HG02943 (cell line): ENCODE results near the gene QRFP.
"Not testable (repeated sequence)": the region's sequence is repeated elsewhere in the genome, so short reads cannot be mapped to it uniquely, and the experiment has no call there.

Experiments
- ATAC-seq: cut with Tn5 transposase; IDR thresholded peaks from one replicate; pipeline ENCODE4 v1.9.1; 2021; ENCODE audit warnings: mild to moderate bottlenecking, low read depth, moderate library complexity; ENCODE audit not compliant: unreplicated experiment

QRFP gene

DNA sequence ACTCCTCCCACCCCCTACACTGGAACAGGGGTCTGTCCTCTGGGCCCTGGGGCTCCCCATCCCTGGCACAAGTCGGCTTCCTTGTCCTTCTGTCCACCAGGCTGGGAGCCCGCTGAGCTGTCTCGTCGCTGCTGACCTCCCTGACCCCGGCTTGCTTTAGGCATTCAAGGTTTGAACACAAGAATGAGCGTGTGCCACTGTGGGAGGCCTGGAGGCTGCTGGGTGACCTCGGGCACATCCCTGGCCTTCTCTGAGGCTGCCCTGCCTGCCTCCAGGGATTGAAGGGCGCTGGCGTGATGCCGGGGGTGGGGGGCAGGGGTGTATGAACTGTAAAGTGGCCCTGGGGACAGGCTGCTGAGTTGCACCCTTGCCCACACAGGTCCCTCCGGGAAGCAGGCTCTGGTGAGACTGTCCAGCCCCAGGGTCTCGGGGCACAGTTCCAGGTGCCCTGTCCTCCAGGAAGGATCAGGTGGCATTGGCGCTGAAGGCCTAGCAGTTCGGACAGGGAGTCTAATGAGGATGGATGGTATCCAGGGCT, 24.2 kb upstream of the QRFP start:
- ATAC-seq: no peak

DNA sequence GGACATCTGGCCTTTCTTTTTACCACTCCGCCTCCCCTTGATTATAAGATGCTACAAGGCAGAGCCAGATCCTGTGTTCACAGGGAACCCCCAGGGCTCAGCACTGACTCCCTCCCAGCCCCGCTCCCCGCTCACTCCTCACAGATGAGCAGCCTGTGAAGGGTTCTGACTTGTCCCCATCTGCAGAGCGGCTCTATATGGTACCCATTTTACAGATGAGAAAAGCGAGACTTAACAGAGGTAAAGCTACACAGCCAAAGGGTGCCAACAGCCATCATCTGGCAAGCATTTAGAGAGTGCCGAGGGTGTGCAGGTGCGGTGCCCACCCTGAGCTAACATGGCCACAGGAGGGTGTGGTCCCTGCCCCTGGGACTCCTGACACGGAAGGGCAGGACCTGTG, 23.6 kb upstream of the QRFP start:
- no peak for ATAC-seq

DNA sequence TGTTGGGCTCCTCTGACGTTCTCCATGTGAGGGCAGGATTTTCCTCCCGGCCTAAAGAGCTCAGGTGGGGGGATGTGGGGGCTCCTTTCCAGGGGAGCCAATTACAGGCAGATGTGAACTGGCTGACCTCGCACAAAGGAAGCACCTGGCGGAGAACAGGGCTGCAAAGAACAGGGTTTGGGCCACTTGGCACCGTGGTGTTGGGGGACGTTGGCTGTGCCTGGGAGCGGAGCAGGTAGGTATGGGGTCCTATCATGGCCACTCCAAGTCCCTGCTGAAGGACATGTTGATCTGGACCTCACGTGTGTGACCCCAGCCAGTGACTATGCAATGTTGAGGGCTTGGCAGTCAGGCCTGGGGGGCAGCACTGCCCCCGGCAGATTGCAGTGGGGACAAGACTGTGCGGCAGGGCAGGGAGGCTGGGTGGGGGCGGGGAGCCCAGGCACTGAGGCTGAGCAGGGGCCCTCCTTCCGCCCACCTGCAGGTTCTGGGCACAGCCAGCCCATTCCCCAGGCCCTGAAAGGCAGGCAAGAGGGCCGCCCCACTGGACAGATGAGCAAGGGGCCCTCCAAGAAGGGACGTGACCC, 23.0 kb upstream of the QRFP start:
- no peak for ATAC-seq

DNA sequence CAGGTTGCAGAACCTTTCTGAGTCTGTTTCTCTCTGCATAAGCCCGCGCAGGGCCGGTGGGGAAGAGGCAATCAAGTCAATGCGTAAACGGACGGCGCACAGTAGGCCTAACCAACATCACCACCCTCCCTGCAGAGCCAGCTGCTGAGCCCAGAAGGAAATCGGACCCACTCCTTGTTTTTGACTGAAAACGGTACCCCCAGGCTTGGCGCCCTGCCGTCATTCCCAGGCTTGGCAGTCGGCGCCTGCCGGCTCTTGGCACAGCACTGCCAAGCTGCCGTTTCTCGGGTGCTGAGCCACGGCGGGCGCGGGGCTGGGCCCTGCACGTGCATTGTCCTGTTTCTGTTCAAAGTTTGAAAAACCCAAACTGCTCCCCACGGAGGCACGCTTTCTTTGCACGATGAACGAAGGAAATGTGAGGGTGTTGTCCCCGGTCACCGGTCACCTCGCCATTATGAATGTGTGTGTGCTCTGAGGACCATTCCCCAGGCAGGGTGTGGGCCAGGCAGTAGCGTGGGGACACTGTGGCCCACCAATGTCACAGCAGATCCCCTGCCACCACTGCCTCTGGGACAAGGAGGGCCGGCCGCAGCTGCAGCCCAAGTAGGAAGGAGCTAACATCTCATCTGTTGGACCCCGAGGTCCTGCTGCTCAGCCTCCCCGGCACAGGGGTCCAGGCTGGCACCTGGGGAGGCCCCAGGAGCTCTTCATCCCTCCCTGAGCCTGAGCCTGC, 22.4 kb upstream of the QRFP start:
- no peak for ATAC-seq

DNA sequence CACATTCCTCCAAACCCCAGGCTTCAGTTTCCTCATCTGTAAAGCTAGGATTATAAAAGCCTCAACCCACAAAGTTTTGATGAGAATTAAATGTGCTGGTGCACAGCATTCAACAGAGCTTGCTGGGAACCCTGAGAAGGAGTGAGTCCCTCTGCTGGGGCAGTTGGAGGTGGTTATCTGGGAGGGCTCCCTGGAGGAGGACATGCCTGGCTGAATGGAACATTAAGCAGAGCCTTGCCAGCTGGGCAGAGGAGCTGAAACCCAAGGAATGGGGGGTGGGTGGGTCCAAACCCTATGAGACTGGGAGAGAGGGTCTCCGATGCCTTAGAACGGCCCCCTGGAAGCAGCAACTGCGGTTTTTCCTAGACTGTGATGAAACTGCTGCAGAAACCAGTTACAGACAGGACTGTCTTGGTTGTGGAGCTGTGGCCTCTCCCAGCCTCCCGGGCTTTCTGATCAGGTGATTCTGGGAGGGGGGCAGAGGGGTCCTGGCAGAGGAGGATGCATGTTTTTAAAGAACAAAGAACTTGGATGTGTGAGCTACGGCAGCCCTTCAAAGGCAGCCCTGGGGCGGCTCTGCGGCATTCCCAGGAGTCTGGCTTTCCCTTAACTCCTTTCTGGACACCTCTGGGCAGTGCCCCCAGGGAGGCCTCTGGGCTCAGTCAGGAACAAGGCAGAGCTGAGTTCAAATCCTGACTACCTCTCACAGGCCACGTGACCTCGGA, 21.7 kb upstream of the QRFP start:
- ATAC-seq: no peak

DNA sequence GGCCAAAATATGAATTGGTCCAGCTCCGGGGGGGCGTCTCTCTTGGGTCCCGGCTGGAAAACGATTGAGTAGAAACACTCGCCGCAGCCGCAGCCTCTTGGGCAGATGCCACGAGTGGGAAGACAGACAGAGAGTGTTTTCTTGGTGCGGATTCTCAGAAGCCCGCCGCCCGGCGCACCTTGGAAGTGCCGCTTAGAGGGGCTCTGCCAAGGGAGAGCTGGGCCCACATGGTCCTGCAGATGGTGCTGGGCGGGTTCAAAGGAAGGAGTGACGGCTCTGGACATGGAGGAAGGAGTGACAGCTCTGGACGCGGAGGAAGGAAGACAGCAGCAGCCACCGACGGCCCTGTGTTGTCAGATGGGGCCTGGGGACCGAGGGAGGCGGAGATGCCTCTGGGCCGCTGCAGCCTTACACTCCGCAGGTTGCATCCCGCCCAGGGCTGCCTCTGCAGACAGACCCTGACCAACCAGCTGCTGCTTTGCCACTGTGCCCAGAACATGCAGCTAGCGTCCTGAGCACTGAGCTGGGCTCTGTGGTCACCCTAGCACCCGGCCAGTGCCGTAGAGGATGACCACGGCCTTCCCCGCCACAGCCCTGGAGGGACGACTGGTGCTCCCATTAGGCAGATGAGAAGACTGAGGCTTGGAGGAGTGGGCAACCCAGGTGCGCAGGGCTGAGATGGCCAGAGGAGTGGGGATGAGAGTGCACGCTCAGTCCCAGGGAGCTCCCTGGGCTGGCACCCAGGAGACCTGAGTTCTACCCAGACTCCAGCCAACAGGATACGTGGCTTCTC, 20.8 kb upstream of the QRFP start:
- no peak for ATAC-seq

DNA sequence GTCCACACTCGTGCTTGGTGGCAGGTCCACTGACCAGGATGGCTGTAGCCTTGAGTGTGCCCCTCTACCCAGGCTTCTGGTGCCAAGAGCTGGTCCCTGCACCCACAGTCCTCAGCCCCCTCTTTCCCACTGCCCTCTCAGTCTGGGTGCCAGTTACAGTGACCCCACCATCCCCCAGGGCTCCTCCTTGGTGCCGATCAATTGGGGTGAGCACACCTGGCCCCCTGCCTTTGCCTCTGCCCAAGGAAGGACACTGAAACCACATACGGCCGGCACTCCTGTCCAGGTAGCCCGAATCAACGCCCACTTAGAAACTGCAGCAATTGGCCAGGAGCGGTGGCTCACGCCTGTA, 18.5 kb upstream of the QRFP start:
- ATAC-seq: no peak

DNA sequence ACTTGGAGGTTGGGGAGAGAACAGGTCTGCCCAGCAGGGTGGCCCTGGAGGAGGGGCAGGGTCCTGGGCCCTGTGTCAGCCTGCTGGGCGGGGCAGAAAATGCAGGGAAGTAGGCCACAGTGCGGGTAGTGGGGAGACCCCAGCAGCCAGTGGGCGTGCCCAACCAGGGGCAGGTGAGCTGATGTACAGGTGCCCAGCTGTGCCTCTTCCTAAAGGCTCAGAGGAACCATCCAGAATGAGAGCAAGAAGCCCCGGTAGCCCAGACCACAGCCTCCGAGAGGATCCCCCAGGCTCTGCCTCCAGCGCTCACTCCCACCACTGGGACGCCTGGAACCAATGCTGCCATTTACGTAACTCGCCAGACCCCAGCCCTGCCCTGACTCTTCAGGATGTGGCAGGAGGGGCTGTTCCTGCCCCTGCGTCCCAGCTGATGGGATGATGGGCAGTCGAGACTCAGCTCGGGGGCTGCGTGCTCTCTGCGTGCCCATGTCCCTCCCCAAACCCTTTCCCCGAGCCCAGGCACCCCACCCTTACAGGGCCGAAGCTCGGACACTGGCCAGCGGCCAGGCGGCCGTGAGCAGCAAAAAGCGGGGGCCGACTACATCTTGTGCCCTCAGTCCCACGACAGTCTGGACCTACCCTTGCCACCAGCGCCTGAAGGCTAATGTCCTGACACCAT, 17.9 kb upstream of the QRFP start:
- ATAC-seq: no peak

DNA sequence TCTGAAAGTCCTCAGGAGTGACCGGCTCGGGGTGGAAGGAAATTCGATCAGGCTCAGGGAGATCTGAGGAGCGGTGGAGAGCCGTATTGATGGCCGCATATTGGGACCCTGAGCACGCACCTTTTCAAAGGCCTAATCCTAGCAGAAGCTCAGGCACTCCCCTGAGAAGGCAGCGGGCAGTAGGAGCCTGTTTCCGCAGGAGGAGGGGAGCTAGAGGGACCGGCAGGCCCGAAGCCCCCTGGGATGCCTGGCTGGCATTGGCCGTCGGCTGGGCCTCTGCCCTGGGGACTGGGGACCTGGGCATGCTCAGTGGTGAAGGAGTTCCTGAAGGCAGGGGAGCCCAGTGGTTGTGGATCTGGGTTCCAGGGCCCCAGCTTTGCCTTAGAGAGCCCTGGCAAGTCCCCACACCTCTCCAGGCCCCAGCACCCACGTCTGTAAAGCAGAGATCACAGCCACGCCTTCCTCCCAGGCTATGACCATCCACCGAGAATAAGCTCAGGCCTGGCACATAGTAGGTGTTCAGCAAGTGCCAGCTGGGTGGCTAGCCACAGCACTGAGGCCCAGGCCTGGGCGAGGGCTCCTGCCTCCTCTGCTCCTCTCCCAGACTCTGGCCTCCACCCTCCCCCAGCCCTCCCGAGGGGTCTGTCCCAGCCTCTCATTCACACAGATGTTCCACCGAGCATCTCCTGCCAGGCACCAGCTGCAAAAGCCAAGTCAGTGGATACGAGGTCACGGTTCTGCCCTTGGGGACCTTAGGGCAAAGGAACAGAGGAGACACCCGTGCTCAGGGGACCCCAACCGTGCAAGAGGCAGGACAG, 17.2 kb upstream of the QRFP start:
- no peak for ATAC-seq

DNA sequence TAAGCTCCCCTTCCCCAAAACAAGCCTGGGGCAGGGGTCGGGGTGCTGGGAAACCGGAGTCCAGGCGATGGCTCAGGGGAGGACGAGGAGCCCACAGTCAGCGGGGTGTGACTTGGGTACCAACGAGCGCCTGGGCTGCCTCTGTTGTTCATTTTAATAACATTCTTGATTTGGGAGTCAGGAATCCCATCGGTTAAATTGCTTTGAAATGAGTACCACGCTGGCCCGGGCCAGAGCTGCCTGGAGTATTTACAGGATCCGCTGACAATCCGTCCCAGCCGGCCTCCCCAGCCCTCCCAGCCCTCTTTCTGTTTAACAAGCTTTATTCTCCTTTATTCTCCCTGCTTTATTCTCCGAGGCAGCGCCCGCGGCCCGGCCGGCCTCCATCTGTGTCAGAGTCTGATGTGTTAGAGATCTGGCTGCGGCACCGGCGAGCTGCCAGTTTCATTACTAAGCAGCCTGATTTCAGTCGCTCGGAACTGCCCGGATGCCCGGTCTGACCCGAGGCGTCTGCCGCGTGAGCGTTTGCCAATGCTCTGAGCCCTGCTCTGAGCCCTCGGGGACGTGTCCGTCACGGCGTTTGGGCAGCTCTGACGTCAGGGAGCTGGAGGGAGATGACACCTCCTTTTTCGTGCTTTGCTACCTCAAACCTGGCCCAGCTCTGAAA, 16.5 kb upstream of the QRFP start:
- ATAC-seq: no peak

DNA sequence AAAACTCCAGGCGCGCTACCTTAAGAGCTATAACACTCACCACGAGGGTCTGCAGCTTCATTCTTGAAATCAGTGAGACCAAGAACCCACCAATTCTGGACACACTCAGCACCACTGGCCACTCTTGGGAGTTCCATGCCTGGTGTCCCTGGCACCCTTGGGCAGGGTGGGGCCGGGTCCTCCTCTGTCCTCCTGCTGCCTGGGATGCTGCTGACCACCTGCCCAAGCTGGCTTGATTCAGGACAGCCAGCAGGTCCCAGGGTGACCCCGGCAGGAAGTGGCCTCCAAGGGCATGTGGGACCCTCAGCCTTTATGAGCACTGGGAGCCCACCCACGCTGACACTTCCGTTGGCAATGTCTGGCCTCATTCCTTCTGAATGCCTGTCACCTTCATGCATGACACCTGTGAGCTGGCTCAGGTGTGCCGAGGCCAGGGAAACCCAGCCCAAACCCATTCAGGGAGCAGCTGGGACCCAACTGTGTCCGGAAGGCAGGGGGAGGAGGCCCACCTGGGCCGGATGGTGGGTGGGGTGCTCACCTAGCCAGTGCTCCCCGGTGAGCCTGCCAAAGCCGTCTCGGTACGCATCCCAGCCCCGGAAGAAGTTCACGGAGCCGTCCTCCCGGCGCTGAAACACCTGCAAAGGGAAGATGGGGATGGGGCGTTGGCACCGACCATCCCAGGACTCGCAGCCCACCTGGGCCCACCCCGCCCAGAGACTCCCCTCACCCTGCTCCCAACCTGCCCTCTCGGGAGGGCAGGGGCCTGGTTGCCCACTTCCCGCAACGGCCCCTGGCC, 14.8 kb upstream of the QRFP start:
- ATAC-seq: no peak

DNA sequence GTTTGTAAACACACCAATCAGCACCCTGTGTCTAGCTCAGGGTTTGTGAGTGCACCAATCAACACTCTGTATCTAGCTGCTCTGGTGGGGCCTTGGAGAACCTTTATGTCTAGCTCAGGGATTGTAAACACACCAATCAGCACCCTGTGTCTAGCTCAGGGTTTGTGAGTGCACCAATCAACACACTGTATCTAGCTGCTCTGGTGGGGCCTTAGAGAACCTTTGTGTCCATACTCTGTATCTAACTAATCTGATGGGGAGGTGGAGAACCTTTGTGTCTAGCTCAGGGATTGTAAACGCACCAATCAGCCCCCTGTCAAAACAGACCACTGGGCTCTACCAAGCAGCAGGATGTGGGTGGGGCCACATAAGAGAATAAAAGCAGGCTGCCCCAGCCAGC, 14.1 kb upstream of the QRFP start:
- ATAC-seq: not testable (repeated sequence)

DNA sequence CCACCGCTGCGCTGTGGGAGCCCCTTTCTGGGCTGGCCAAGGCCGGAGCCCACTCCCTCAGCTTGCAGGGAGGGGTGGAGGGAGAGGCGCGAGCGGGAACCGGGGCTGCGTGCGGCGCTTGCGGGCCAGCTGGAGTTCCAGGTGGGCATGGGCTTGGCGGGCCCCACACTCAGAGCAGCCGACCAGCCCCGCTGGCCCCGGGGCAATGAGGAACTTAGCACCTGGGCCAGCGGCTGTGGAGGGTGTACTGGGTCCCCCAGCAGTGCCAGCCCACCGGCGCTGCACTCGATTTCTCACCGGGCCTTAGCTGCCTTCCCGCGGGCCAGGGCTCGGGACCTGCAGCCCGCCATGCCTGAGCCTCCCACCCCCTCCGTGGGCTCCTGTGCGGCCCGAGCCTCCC, 13.4 kb upstream of the QRFP start:
- not testable (repeated sequence) for ATAC-seq

DNA sequence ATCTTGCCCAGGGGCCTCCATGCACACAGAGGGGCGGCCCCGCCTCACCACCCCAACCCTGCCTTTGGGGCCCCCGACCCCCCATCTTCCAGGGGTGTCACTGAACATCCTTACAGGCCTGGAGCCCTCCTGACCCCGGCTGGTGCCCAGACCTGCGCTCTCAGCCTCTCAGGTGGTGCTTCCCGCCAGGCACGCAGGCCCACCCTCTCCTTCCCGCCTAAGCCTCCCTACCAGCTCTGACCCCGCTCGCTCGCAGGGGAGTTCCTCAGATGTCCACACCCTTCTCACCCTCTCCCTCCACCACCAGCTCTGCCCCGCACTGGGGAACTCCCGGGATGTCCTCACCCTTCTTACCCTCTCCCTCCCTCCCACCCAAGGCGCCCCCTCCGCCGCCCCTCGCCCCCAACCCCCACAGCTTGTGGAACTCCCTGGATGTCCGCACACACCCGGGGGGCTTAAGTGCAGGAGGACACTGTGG, 12.3 kb upstream of the QRFP start:
- no peak for ATAC-seq

DNA sequence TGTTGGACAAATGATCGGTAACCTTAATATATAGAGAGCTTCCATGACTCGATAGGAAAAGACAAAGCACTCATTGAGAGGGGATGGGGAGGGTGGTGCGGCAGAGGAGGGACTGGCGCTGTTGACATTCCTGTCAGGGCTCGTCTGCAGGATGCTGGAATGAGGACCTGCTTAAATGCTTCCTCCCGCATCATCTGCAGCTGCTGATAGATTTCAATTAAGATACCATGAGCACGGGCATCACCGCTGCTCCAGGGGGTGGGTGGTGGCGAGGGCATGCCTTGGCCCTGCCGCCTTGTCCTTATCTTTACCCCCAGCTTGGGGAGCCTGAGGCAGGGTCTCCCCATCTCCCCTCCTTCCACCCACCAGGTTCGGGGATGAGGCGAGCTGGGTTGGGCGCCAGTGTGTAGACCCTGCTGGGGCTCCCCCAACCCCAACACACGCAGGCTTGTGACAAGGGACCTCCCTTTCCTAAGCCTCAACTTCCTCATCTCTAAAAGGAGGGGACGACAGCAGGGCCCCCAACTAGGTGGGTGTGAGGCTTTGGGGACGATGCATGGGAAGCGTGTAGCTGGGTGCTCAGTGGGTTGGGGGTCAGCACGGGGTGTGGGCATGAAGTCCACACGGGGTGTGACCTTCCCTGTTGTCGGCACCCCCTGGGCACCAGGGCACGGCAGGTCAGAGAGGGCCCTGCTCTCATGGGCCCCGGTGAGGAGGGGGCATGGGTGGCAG, 11.7 kb upstream of the QRFP start:
- ATAC-seq: no peak

DNA sequence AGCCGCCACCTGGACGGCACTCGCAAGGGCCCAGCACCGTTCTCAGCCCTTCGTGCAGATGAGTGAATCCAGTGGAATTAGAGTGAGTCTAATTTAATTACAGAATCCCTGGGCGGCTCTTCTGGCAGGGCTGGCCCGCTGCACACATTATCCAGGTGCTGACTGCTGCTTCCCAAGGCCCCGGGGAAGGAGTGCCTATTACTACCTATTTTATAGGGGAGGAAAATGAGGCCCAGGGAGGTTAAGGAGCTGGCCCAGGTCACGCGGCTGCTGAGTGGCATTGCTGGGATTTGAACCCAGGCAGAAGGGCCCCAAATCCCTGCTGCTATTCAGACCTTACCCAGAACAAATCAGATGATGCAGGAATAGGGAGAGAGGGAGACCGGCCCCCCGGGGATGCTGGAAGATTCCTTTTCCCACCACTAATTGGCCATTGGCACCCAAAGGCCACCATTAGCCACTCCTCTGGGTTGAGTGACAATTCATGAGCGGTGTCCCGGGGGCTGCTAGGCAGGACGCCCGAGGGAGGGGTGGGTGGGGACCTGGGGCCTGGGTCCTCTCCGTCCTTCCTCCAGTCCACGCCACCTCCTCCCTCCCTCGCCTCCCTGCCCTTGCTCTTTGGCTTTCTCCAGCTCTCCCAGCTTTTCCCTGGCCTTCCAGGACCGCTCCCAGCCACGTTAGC, 10.3 kb upstream of the QRFP start:
- ATAC-seq: no peak
